ENCODE results near the gene TFE3. TPM values are rescaled to one million over a fixed set of nuclear protein-coding genes. Genes with fewer than 3 reads are reported as not detected.

Gene TFE3
- total RNA-seq, 1 experiment from 2014 or later, result 46.4 TPM

DNA sequence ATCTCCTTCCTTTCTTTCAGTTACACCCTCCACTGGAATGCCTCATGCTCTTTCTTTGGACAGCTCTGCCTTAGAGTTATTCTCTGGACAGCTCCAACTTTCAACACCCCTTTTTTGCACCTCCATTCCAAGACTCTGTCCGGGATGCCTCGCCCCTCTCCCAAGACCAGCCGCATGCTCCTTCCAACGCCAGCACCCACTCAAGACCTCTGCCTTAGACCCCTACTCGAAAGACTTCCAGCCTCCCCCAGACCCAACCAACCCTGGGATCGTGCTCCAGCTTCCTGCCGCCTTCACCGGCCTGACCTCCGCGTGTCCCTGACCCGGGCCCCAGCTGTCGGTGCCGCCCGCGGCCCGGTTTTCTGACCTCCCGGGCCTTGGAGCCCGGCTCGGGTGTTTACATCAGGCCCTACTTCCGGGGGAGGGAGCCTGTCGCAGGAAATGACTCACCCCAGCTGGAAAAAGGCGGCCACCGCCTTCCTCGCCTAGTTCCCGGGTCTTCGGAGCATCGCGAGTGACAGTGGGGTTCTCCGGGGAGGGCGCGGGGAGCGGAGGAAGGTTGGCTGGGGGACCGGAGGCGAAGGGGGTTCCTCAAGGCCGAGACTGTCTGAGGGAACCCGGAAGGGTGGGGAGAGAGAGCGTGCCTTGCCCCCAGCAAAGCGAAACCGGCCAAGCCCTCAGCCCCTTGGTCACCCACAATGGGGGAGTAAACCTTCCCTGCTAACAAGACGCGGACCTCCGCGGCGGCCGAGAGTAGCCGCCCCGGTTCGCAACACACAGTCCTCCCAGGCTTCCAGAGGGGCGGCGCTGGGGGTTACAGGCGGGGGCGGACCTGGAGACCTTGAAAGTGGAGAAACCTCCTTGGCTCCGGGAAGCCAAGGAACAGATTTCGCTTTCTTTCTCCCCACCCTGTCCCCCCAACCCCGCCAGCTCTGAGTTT is 36.6 kb upstream of the TFE3 start, which contains the start of gene WDR45:
WDR45 (minus strand) TSS at position 399 of the 940 bp plus-strand sequence. CDS start 1,792 bp downstream, outside the sequence.
- H3K4me1 Mint-ChIP-seq, result peaks cover 4% of the 10 kb centered on the region
- ChIA-PET CTCF (interaction anchor here (0.7 to 1.1 kb wide), 2 partner anchors 21 to 25 kb away, joined by 4 to 5 read pairs; no protein-coding TSS in a partner anchor), POLR2A (interaction anchor here (0.6 to 1.0 kb wide), 3 partner anchors 38 to 518 kb away, joined by 3 read pairs; no protein-coding TSS in a partner anchor)
- peak within 1 kb of the TSS; percentile 95 for H3K27ac Mint-ChIP-seq
- H3K9me3 Mint-ChIP-seq, result no peaks in the 10 kb centered on the region
- ATAC-seq, result peak; percentile 79
- DNase-seq (ENCODE audit: low spot score), result peak; percentile 44
- TF ChIP-seq MAX (CRISPR knock-in tag; IDR thresholded peaks at IDR 0.05), result peak; percentile 70
- peak; percentile 81 for TF ChIP-seq GABPB1 (CRISPR knock-in tag; IDR thresholded peaks at IDR 0.05)
- peak; percentile 36; the same call in 1 of the 2 replicates for TF ChIP-seq SP1 (CRISPR knock-in tag; conservative IDR thresholded peaks at IDR 0.05)
- no peak for TF ChIP-seq GTF2I (CRISPR knock-in tag; conservative IDR thresholded peaks at IDR 0.05)
- TF ChIP-seq ZNF263 (CRISPR knock-in tag; IDR thresholded peaks at IDR 0.05; ENCODE audit: low read depth), result no peak
- peak; percentile 98 for TF ChIP-seq FOXK1 (CRISPR knock-in tag; IDR thresholded peaks at IDR 0.05)
- TF ChIP-seq FOXP1 (CRISPR knock-in tag; IDR thresholded peaks at IDR 0.05; ENCODE audit: borderline replicate concordance), result 0 out of 2 replicates have a peak, but pooled peaks have one; percentile 59
- H3K27me3 Mint-ChIP-seq (ENCODE audit: low read depth), result no peaks in the 10 kb centered on the region
- H3K36me3 Mint-ChIP-seq, result no peaks in the 10 kb centered on the region
- peak within 1 kb of the TSS; percentile 93 for H3K4me3 Mint-ChIP-seq

DNA sequence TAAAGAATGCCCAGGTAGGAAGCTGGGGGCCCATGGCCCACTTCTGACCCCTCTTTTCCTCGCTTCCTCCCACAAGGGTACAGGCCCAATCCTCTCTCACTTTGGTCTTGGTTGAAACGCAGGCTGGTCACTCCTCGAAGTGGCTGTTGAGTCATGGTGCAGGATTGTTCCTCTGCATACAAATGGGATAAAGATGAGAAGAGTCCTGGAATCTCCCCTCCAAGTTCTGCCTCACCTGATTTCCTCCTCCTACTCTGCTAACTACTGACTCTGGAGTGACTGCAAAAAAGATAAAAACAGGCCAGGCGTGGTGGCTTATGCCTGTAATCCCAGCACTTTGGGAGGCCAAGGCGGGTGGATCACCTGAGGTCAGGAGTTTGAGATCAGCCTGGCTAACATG is 34.8 kb upstream of the TFE3 start:
- DNase-seq (ENCODE audit: low spot score), result no peak
- no peak for ATAC-seq
- Mint-ChIP-seq H3K36me3 (no peaks in the 10 kb centered on the region), H3K4me3 (no peak overlapping the region), H3K27ac (no peak overlapping the region), H3K9me3 (no peaks in the 10 kb centered on the region), H3K27me3 (ENCODE audit: low read depth) (no peaks in the 10 kb centered on the region), H3K4me1 (peaks cover 7% of the 10 kb centered on the region)
- ChIA-PET CTCF (no interaction called here), POLR2A (no interaction called here)
- TF ChIP-seq CDX4 (CRISPR knock-in tag; IDR thresholded peaks at IDR 0.05; ENCODE audit: borderline replicate concordance) (no peak), NR3C1 (CRISPR knock-in tag; conservative IDR thresholded peaks at IDR 0.05; ENCODE audit: low read depth) (no peak)

DNA sequence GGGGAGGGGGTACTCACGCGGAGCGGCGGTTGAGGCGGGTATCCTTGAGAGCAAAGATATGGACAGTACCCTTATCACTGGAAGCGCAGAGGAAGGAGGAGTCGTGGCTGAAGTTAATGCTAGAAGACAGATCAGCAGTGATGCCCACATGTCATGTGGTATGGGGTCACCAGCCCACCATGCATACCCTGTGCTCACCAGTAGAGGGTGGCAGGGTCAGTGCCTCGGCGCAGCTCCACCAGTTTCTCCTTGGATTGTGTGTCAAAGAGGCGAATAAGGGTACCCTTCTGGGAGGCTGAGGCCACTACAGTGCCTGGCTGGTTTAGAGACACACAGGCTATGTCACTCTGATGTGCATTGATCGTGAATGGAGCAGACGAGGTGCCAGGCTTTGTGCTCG is 32.2 kb upstream of the TFE3 start:
- H3K27ac Mint-ChIP-seq, result no peak overlapping the region
- ChIA-PET CTCF (no interaction called here), POLR2A (no interaction called here)
- no peaks in the 10 kb centered on the region for H3K27me3 Mint-ChIP-seq (ENCODE audit: low read depth)
- no peaks in the 10 kb centered on the region for H3K9me3 Mint-ChIP-seq
- ATAC-seq (no peak), DNase-seq (ENCODE audit: low spot score) (no peak)
- H3K4me3 Mint-ChIP-seq, result no peak overlapping the region
- no peak for TF ChIP-seq ZNF317 (CRISPR knock-in tag; IDR thresholded peaks at IDR 0.05; ENCODE audit: borderline replicate concordance, low read depth)
- TF ChIP-seq NFYB (CRISPR knock-in tag; conservative IDR thresholded peaks at IDR 0.05; ENCODE audit: low read depth), result no peak
- no peak for TF ChIP-seq ZBTB43 (CRISPR knock-in tag; IDR thresholded peaks at IDR 0.05)
- TF ChIP-seq NFE2L1 (CRISPR knock-in tag; IDR thresholded peaks at IDR 0.05), result no peak
- no peak for TF ChIP-seq SP1 (CRISPR knock-in tag; conservative IDR thresholded peaks at IDR 0.05)
- H3K36me3 Mint-ChIP-seq, result no peaks in the 10 kb centered on the region
- peaks cover 15% of the 10 kb centered on the region for H3K4me1 Mint-ChIP-seq
